Neural progenitor cell (in vitro differentiated cells): ENCODE results near the gene CEMIP2.

Experiments used
- EZH2phosphoT487 ChIP-seq: fragments of 200-600 bp; sonication (generic); IDR thresholded peaks from 2 replicates; pipeline ENCODE4 v1.6.1; 2017; ENCODE audit warnings: antibody characterized with exemption
- TF ChIP-seq, protein P1 (sequence below): fragments of 200-600 bp; sonication (generic); IDR thresholded peaks from 2 replicates; pipeline ENCODE4 v1.5.1; 2017; ENCODE audit warnings: antibody characterized with exemption, mild to moderate bottlenecking

DNA sequence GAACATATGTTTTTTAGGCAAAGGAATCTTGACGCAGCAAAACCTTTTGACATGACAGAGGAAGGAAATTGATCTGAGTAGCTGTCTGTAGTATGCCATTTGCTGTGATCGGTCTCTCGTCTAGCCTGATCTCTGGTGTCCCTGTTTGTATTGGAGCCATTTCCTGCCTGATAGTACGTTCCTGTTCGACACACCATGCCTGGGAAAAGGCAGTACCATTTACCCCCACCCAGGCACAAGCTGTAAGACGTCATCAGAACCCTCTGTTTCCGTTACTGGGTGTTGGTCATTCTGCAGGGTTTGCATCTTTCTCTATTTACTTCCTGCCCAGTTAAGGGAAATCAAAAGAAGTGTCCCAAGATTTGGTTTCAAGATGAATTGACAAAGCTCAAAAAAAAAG, 129.7 kb downstream of the CEMIP2 start:
- TF ChIP-seq, protein P1, sequence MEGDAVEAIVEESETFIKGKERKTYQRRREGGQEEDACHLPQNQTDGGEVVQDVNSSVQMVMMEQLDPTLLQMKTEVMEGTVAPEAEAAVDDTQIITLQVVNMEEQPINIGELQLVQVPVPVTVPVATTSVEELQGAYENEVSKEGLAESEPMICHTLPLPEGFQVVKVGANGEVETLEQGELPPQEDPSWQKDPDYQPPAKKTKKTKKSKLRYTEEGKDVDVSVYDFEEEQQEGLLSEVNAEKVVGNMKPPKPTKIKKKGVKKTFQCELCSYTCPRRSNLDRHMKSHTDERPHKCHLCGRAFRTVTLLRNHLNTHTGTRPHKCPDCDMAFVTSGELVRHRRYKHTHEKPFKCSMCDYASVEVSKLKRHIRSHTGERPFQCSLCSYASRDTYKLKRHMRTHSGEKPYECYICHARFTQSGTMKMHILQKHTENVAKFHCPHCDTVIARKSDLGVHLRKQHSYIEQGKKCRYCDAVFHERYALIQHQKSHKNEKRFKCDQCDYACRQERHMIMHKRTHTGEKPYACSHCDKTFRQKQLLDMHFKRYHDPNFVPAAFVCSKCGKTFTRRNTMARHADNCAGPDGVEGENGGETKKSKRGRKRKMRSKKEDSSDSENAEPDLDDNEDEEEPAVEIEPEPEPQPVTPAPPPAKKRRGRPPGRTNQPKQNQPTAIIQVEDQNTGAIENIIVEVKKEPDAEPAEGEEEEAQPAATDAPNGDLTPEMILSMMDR, result no peak
- no peak for TF ChIP-seq EZH2phosphoT487
